AG09309 (cell line): ENCODE measurements around the gene EPB41L4A.

Source experiments
- DNase-seq: peaks from one replicate; pipeline ENCODE4 v3.0.0-alpha.2; 2010; ENCODE audit warnings: low read depth
- H3K4me3 ChIP-seq: 2 replicates; pipeline ENCODE4 v1.5.1; 2011; ENCODE audit warnings: mild to moderate bottlenecking, low read depth, low read length, moderate library complexity; ENCODE audit not compliant: control insufficient read depth
- TF ChIP-seq, protein P1 (sequence below): IDR thresholded peaks from 2 replicates; pipeline ENCODE4 v1.5.1; 2011; ENCODE audit warnings: mild to moderate bottlenecking, low read depth, low read length, inconsistent platforms; ENCODE audit not compliant: insufficient read depth, control insufficient read depth; ENCODE audit errors: missing control alignments

The EPB41L4A gene

GRCh38 chr5:112149727-112150126 lies 269.4 kb downstream of the EPB41L4A start:
- TF ChIP-seq, protein P1, sequence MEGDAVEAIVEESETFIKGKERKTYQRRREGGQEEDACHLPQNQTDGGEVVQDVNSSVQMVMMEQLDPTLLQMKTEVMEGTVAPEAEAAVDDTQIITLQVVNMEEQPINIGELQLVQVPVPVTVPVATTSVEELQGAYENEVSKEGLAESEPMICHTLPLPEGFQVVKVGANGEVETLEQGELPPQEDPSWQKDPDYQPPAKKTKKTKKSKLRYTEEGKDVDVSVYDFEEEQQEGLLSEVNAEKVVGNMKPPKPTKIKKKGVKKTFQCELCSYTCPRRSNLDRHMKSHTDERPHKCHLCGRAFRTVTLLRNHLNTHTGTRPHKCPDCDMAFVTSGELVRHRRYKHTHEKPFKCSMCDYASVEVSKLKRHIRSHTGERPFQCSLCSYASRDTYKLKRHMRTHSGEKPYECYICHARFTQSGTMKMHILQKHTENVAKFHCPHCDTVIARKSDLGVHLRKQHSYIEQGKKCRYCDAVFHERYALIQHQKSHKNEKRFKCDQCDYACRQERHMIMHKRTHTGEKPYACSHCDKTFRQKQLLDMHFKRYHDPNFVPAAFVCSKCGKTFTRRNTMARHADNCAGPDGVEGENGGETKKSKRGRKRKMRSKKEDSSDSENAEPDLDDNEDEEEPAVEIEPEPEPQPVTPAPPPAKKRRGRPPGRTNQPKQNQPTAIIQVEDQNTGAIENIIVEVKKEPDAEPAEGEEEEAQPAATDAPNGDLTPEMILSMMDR = no peak
- no peak for DNase-seq
- no peak overlapping the region for H3K4me3 ChIP-seq

GRCh38 chr5:112146323-112147226 lies 272.5 kb downstream of the EPB41L4A start:
- peak; percentile 89 for DNase-seq
- TF ChIP-seq, protein P1 = peak; percentile 76
- H3K4me3 ChIP-seq = no peak overlapping the region

GRCh38 chr5:112143690-112144089 lies 275.4 kb downstream of the EPB41L4A start:
- no peak for DNase-seq
- TF ChIP-seq, protein P1 = no peak
- no peak overlapping the region for H3K4me3 ChIP-seq

DNA sequence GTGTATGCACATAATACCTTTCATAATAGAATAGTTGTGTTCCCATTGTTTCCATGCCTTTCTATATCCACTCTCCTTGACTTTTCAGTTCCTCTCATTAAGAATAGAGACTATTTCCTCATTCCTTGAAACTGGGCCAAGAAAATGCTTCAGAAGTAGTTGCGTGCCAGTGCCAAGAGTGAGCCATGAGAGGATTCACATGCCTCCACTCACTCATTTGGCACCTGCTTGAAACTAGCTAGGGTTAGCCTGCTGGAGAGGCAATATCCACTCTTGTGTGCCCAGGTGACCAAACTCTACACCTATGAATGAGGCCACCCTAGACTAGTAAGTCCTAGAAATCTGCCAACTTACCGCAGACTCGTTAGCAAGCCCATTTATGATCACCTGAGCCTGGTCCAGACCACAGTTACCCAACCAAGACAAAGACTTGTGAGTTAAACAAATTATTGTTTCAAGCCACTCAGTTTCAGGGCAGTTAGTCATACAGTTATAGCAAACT lies 276.3 kb downstream of the EPB41L4A start:
- DNase-seq = peak; percentile 39
- no peak overlapping the region for H3K4me3 ChIP-seq
- TF ChIP-seq, protein P1 = no peak

- TF ChIP-seq, protein P1 = no peak
- no peak overlapping the region for H3K4me3 ChIP-seq
- no peak for DNase-seq
Measured at GRCh38 chr5:112141582-112141981, 277.5 kb downstream of the EPB41L4A start.

GRCh38 chr5:112138526-112138925 lies 280.6 kb downstream of the EPB41L4A start:
- no peak for DNase-seq
- TF ChIP-seq, protein P1 = no peak
- H3K4me3 ChIP-seq = no peak overlapping the region
